Thyroid gland (tissue), 4 donors: ENCODE data around the gene CKS1B. TPM values are rescaled to one million over a fixed set of nuclear protein-coding genes. Genes with fewer than 3 reads are reported as not detected.

Source experiments
- DNase-seq, 2 donors: peaks; one replicate each; pipeline ENCODE4 v3.0.0-alpha.2; 2019
- H3K27ac ChIP-seq, 3 donors: fragments of 200-600 bp; sonication (generic); 1 replicate in 2 of 3; 2 replicates in 1 of 3; pipeline ENCODE4 v1.5.1; 2016 to 2019; ENCODE audit warnings: mild to moderate bottlenecking in 1 of 3, moderate library complexity in 1 of 3
- H3K27me3 ChIP-seq: fragments of 200-600 bp; sonication (generic); one replicate; pipeline ENCODE4 v1.5.1; 2019
- H3K36me3 ChIP-seq, 2 donors: fragments of 200-600 bp; sonication (generic); one replicate each; pipeline ENCODE4 v1.5.1; 2016 to 2019
- H3K4me1 ChIP-seq, 2 donors: fragments of 200-600 bp; sonication (generic); one replicate each; pipeline ENCODE4 v1.5.1; 2017 to 2019
- H3K4me3 ChIP-seq, 3 donors: fragments of 200-600 bp; sonication (generic); replicated peaks in 1 of 3; 1 replicate in 2 of 3; 2 replicates in 1 of 3; pipeline ENCODE4 v1.5.1; 2016; ENCODE audit warnings: mild to moderate bottlenecking in 1 of 3
- H3K9me3 ChIP-seq: fragments of 200-600 bp; sonication (generic); one replicate; pipeline ENCODE4 v1.5.1; 2017
- CTCF ChIP-seq, 6 experiments: fragments of 200-600 bp in 3 of 6; fragments of 450-650 bp in 3 of 6; sonication (generic) in 3 of 6; IDR thresholded peaks; one replicate each; pipeline ENCODE4 v1.5.1; 2016 to 2019; ENCODE audit warnings: antibody characterized with exemption in 6 of 6, mild to moderate bottlenecking in 2 of 6, inconsistent platforms in 1 of 6, moderate library complexity in 1 of 6
- POLR2A ChIP-seq, 2 donors: fragments of 450-650 bp; IDR thresholded peaks; one replicate each; pipeline ENCODE4 v1.6.1; 2017; ENCODE audit warnings: antibody characterized with exemption in 2 of 2, mild to moderate bottlenecking in 2 of 2, moderate library complexity in 1 of 2
- WGBS, 2 donors: methylation state at CpG; one replicate each; pipeline ENCODE4 v1.1.5; 2017; 5-methylcytosine and 5-hydroxymethylcytosine counted together
- intact Hi-C: fragments of 100-400 bp; cut with DNase I; formaldehyde crosslinking; loops from one replicate; pipeline ENCODE4 v1.15.1; 2023
- total RNA-seq, 4 donors: library from RNA; depleted of rRNA; stranded (reverse); fragments of >200 nt; gene quantifications; one replicate each; pipeline ENCODE4 v1.2.3, GENCODE V29; 2016

CKS1B gene
- total RNA-seq, 4 donors from 2014 or later = 14.3 to 29.5 (median 22.6) TPM

GRCh38 chr1:154963643-154964042, 10.8 kb upstream of the CKS1B start:
- Histone ChIP-seq H3K9me3 (no peaks in the 10 kb centered on the region), H3K27me3 (no peaks in the 10 kb centered on the region), H3K4me3 (no peak overlapping the region), H3K36me3 (peaks cover 31% of the 10 kb centered on the region in 2 donors), H3K27ac (no peak overlapping the region), H3K4me1 (peaks cover 25 to 32% of the 10 kb centered on the region in 2 donors)
- intact Hi-C loops = loop anchor here (5.0 kb wide), 1 partner anchor 34 kb away; no protein-coding TSS in a partner anchor
- DNase-seq = no peak
- TF ChIP-seq POLR2A (IDR thresholded peaks at IDR 0.05) (no peak), CTCF (IDR thresholded peaks at IDR 0.05) (no peak)
- 83 to 86% methylated on average over 8 of the region's 8 CpGs for WGBS, 2 donors

GRCh38 chr1:154964359-154964758, 10.1 kb upstream of the CKS1B start:
- TF ChIP-seq CTCF (IDR thresholded peaks at IDR 0.05) (no peak), POLR2A (IDR thresholded peaks at IDR 0.05) (no peak)
- H3K4me1 ChIP-seq = peaks cover 19 to 34% of the 10 kb centered on the region in 2 donors
- DNase-seq = no peak
- H3K27ac ChIP-seq = no peak overlapping the region
- 94 to 97% methylated on average over 6 of the region's 6 CpGs for WGBS, 2 donors
- intact Hi-C loops = loop anchor here (5.0 kb wide), 1 partner anchor 33 kb away; no protein-coding TSS in a partner anchor
- no peaks in the 10 kb centered on the region for H3K9me3 ChIP-seq
- H3K36me3 ChIP-seq = peaks cover 30 to 31% of the 10 kb centered on the region in 2 donors
- no peaks in the 10 kb centered on the region for H3K27me3 ChIP-seq
- no peak overlapping the region for H3K4me3 ChIP-seq

- DNase-seq = no peak
- peak overlapping the region in 1 of 3 donors; percentile 19 for H3K27ac ChIP-seq
- H3K9me3 ChIP-seq = no peaks in the 10 kb centered on the region
- H3K4me3 ChIP-seq = no peak overlapping the region
- H3K27me3 ChIP-seq = no peaks in the 10 kb centered on the region
- H3K36me3 ChIP-seq = peaks cover 26 to 31% of the 10 kb centered on the region in 2 donors
- no peak for TF ChIP-seq POLR2A (IDR thresholded peaks at IDR 0.05)
- TF ChIP-seq CTCF (IDR thresholded peaks at IDR 0.05) = no peak
- intact Hi-C loops = no loop called here
- H3K4me1 ChIP-seq = peaks cover 27 to 43% of the 10 kb centered on the region in 2 donors
- 92 to 93% methylated on average over 3 to 5 of the region's 7 CpGs for WGBS, 2 donors
Measured at GRCh38 chr1:154966111-154966510, 8.4 kb upstream of the CKS1B start.

DNA sequence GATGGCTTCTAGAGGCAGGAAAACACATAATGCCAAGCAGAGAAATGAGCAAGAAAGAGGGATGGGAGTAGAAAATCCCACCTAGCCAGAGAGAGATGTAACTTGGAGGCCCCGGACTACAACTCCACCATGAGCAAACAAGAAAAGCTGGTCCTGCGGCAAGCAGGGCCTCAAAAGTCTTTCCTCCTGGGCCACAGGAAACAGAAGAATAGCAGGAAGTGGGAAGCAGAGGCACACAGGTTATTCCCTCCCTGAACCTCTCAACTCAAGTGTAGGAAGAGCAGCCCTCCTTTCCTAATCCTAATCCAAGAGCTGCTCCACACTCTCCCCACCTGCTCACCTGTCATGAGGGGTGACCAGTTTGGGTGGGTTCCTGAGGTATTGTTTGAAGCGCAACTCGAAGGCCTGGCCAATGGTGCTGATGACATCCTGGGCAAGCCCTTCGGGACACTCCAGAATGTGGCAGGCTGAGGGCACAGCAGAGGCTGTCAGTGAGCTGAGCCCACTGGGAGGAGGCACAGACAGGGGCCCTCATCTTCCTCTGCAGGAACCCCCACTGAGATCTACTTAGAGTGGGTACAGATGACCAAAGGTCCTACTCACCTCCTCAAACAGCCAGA, 7.0 kb upstream of the CKS1B start:
- 77 to 89% methylated on average over 4 to 5 of the region's 5 CpGs for WGBS, 2 donors
- no peaks in the 10 kb centered on the region for H3K9me3 ChIP-seq
- no peaks in the 10 kb centered on the region for H3K27me3 ChIP-seq
- no peak for DNase-seq
- intact Hi-C loops = no loop called here
- peaks cover 36 to 54% of the 10 kb centered on the region in 2 donors for H3K4me1 ChIP-seq
- peaks cover 26 to 31% of the 10 kb centered on the region in 2 donors for H3K36me3 ChIP-seq
- TF ChIP-seq CTCF (IDR thresholded peaks at IDR 0.05) (no peak), POLR2A (IDR thresholded peaks at IDR 0.05) (no peak)
- H3K27ac ChIP-seq = peak overlapping the region in 2 of 3 donors; percentile 36 to 95
- no peak overlapping the region for H3K4me3 ChIP-seq

DNA sequence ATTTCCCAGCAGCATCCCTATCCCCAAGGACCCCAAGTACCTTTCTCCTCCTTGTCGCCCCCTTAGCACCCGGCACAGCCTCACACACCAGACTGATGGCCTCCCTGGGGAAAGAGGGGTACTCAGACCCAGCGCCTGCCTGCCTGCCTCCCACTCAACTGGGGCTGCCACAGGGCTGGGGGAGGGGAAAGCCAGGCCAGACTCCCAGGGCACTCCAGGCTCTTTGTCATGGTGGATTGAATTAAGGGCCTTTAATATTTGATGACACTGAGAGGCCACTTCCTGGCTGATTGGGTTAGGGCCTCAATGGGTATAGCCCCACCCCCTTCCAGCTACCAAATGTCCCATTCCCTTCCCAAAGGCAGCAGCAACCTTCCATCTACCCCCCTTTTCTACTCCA, 5.8 kb upstream of the CKS1B start:
- H3K9me3 ChIP-seq = no peaks in the 10 kb centered on the region
- no peak overlapping the region for H3K4me3 ChIP-seq
- no peak for DNase-seq
- H3K27me3 ChIP-seq = no peaks in the 10 kb centered on the region
- intact Hi-C loops = no loop called here
- H3K4me1 ChIP-seq = peaks cover 37 to 51% of the 10 kb centered on the region in 2 donors
- H3K36me3 ChIP-seq = peaks cover 23 to 31% of the 10 kb centered on the region in 2 donors
- 78 to 87% methylated on average over 3 of the region's 3 CpGs for WGBS, 2 donors
- peak overlapping the region in 2 of 3 donors; percentile 95 to 98 for H3K27ac ChIP-seq
- TF ChIP-seq CTCF (IDR thresholded peaks at IDR 0.05) = no peak
- no peak for TF ChIP-seq POLR2A (IDR thresholded peaks at IDR 0.05)
